ENCODE data around the gene CXXC1. TPM values are rescaled to one million over a fixed set of nuclear protein-coding genes. Genes with fewer than 3 reads are reported as not detected.
A peak's percentile ranks its signal among the peaks of the same experiment; 100 is the strongest.

CXXC1 gene
- polyA plus RNA-seq, 3 donors: 30.9 to 227 (median 33.4) TPM

GRCh38 chr18:50240080-50240563 lies 47.4 kb downstream of the CXXC1 start:
- Histone ChIP-seq H2AFZ (ENCODE audit: insufficient read depth, low read depth, low read length, poor library complexity, severe bottlenecking) (no peak overlapping the region), H3K4me1 (ENCODE audit: control insufficient read depth in 1 of 2, insufficient read depth in 2 of 2, low read length in 2 of 2) (no peaks in the 10 kb centered on the region), H4K20me1 (ENCODE audit: insufficient read depth, low read length) (no peaks in the 10 kb centered on the region), H3K27ac (ENCODE audit: low read depth in 1 of 2, low read length in 2 of 2) (no peak overlapping the region), H3K36me3 (replicated peaks in 1 of 2; ENCODE audit: control insufficient read depth in 1 of 2, insufficient read depth in 2 of 2, low read length in 2 of 2) (no peaks in the 10 kb centered on the region), H3K4me2 (replicated peaks; ENCODE audit: extremely low read depth, low read length, poor library complexity, severe bottlenecking) (no peak overlapping the region), H3K9me3 (replicated peaks in 1 of 2; ENCODE audit: control insufficient read depth in 1 of 2, insufficient read depth in 1 of 2, low read length in 2 of 2) (peaks cover 8 to 19% of the 10 kb centered on the region in 2 donors), H3K27me3 (ENCODE audit: control insufficient read depth in 2 of 2, insufficient read depth in 2 of 2, low read length in 2 of 2) (no peaks in the 10 kb centered on the region), H3K9ac (ENCODE audit: insufficient read depth, low read length, poor library complexity, severe bottlenecking) (no peak overlapping the region), H3K4me3 (replicated peaks in 1 of 3; ENCODE audit: low read depth in 2 of 3, low read length in 3 of 3) (no peak overlapping the region), H3K79me2 (ENCODE audit: insufficient read depth, low read length) (no peaks in the 10 kb centered on the region)
- H3K4me1 Mint-ChIP-seq: no peaks in the 10 kb centered on the region
- H3K27ac Mint-ChIP-seq: peak overlapping the region in 2 of 7 donors; percentile 3 to 13
- H3K9me3 Mint-ChIP-seq: peaks cover 14 to 32% (median 28%) of the 10 kb centered on the region in 7 donors
- no peak overlapping the region for H3K4me3 Mint-ChIP-seq
- DNase-seq: no peak
- peaks cover 2 to 8% (median 3%) of the 10 kb centered on the region in 3 donors for H3K27me3 Mint-ChIP-seq (ENCODE audit: low read depth in 3 of 3)
- no peaks in the 10 kb centered on the region for H3K36me3 Mint-ChIP-seq
- no peak for TF ChIP-seq CTCF (IDR thresholded peaks at IDR 0.05)
- intact Hi-C loops (cut with micrococcal nuclease): no loop called here
- no CpG with 5 or more reads among the region's 3 CpGs for WGBS (ENCODE audit: insufficient coverage)

- Histone ChIP-seq H4K20me1 (ENCODE audit: insufficient read depth, low read length) (no peaks in the 10 kb centered on the region), H3K4me1 (ENCODE audit: control insufficient read depth in 1 of 2, insufficient read depth in 2 of 2, low read length in 2 of 2) (no peaks in the 10 kb centered on the region), H3K27me3 (ENCODE audit: control insufficient read depth in 2 of 2, insufficient read depth in 2 of 2, low read length in 2 of 2) (no peaks in the 10 kb centered on the region), H2AFZ (ENCODE audit: insufficient read depth, low read depth, low read length, poor library complexity, severe bottlenecking) (no peak overlapping the region), H3K4me3 (replicated peaks in 1 of 3; ENCODE audit: low read depth in 2 of 3, low read length in 3 of 3) (no peak overlapping the region), H3K9ac (ENCODE audit: insufficient read depth, low read length, poor library complexity, severe bottlenecking) (no peak overlapping the region), H3K79me2 (ENCODE audit: insufficient read depth, low read length) (no peaks in the 10 kb centered on the region), H3K9me3 (replicated peaks in 1 of 2; ENCODE audit: control insufficient read depth in 1 of 2, insufficient read depth in 1 of 2, low read length in 2 of 2) (no peaks in the 10 kb centered on the region), H3K4me2 (replicated peaks; ENCODE audit: extremely low read depth, low read length, poor library complexity, severe bottlenecking) (no peak overlapping the region), H3K36me3 (replicated peaks in 1 of 2; ENCODE audit: control insufficient read depth in 1 of 2, insufficient read depth in 2 of 2, low read length in 2 of 2) (no peaks in the 10 kb centered on the region), H3K27ac (ENCODE audit: low read depth in 1 of 2, low read length in 2 of 2) (no peak overlapping the region)
- 92% methylated on average over 2 of the region's 2 CpGs for WGBS (ENCODE audit: insufficient coverage)
- Mint-ChIP-seq H3K9me3 (peaks cover 0 to 4% (median 0%) of the 10 kb centered on the region in 7 donors), H3K27me3 (ENCODE audit: low read depth in 3 of 3) (peaks cover 8 to 20% (median 10%) of the 10 kb centered on the region in 3 donors), H3K4me3 (no peak overlapping the region), H3K27ac (no peak overlapping the region), H3K36me3 (no peaks in the 10 kb centered on the region), H3K4me1 (no peaks in the 10 kb centered on the region)
- no peak for TF ChIP-seq CTCF (IDR thresholded peaks at IDR 0.05)
- DNase-seq: no peak
- intact Hi-C loops (cut with micrococcal nuclease): no loop called here
Observed at GRCh38 chr18:50232419-50232818, 55.1 kb downstream of the CXXC1 start.

Small RNA genes within 50 kb of the gene (small RNA-seq; reads per million reads assigned to genes)
- gene RNA5SP458 (ENCODE audit: insufficient read length, low read depth): not detected

Other genes with a start within 250 kb of the CXXC1 start
- under 1 TPM in 1 of 3 donors, not detected in 2; 0.04 TPM for gene MYO5B, start 92.5 kb downstream of the CXXC1 start, polyA plus RNA-seq
- under 1 TPM in 2 of 3 donors, not detected in 1; 0.08 to 0.14 TPM for gene CFAP53, start 21.2 kb downstream of the CXXC1 start, polyA plus RNA-seq
- gene MBD1, start 6.2 kb downstream of the CXXC1 start, polyA plus RNA-seq: 10 to 100 TPM; 13.2 to 88.6 (median 17.4) TPM
- under 1 TPM in 1 of 3 donors, not detected in 2; 0.17 TPM for gene SKA1, start 87.4 kb upstream of the CXXC1 start, polyA plus RNA-seq

Measured in CD14-positive monocyte (primary cell).